Lower leg skin (tissue), 3 donors: ENCODE measurements around the gene RNU1-2.

Experiments used
- CTCF ChIP-seq, 3 donors: fragments of 450-650 bp; IDR thresholded peaks; one replicate each; pipeline ENCODE4 v1.5.1; 2016; ENCODE audit warnings: antibody characterized with exemption in 3 of 3, mild to moderate bottlenecking in 3 of 3, moderate library complexity in 2 of 3
- POLR2A ChIP-seq, 2 donors: fragments of 450-650 bp; IDR thresholded peaks; one replicate each; pipeline ENCODE4 v1.6.1; 2016 to 2017; ENCODE audit warnings: antibody characterized with exemption in 2 of 2, mild to moderate bottlenecking in 1 of 2, moderate library complexity in 1 of 2

GRCh38 chr1:16927711-16928485, 32.1 kb downstream of the RNU1-2 start:
- TF ChIP-seq CTCF (IDR thresholded peaks at IDR 0.05) (no peak), POLR2A (IDR thresholded peaks at IDR 0.05) (no peak)
